SK-N-SH treated with all-trans-retinoic acid at 6 μM for 48 hours (cell line): ENCODE measurements around the gene LENG9.

Source experiments
- BACH2 ChIP-seq: fragments of 250-450 bp; sonication (Bioruptor Pico); IDR thresholded peaks from 2 replicates; pipeline ENCODE4 v1.9.0; 2021; ENCODE audit warnings: mild to moderate bottlenecking, borderline replicate concordance
- GLIS3 ChIP-seq: fragments of 250-450 bp; sonication (Bioruptor Pico); IDR thresholded peaks from 2 replicates; pipeline ENCODE4 v1.5.0; 2020; ENCODE audit warnings: mild to moderate bottlenecking, moderate library complexity
- ISL1 ChIP-seq: fragments of 250-450 bp; sonication (Bioruptor Pico); IDR thresholded peaks from 2 replicates; pipeline ENCODE4 v2.1.2; 2022; ENCODE audit warnings: mild to moderate bottlenecking, moderate library complexity
- TCF4 ChIP-seq: fragments of 250-450 bp; sonication (Bioruptor Pico); IDR thresholded peaks from 2 replicates; pipeline ENCODE4 v1.8.0; 2021; ENCODE audit warnings: mild to moderate bottlenecking, moderate library complexity, borderline replicate concordance
- ZFP3 ChIP-seq: fragments of 250-450 bp; sonication (Bioruptor Pico); IDR thresholded peaks from 2 replicates; pipeline ENCODE4 v1.5.0; 2020; ENCODE audit warnings: mild to moderate bottlenecking, moderate library complexity
- ZFP30 ChIP-seq: fragments of 450-650 bp; formaldehyde crosslinking; IDR thresholded peaks from 2 replicates; pipeline ENCODE4 v1.5.0; 2022; ENCODE audit warnings: mild to moderate bottlenecking, moderate library complexity
- ZNF70 ChIP-seq: fragments of 450-650 bp; formaldehyde crosslinking; IDR thresholded peaks from 2 replicates; pipeline ENCODE4 v1.5.0; 2020; ENCODE audit warnings: mild to moderate bottlenecking, moderate library complexity
- ZNF8 ChIP-seq: fragments of 450-650 bp; formaldehyde crosslinking; IDR thresholded peaks from 2 replicates; pipeline ENCODE4 v1.5.0; 2020; ENCODE audit warnings: mild to moderate bottlenecking, moderate library complexity
- TF ChIP-seq, protein P1 (sequence below): fragments of 250-450 bp; sonication (Bioruptor Pico); IDR thresholded peaks from 2 replicates; pipeline ENCODE4 v1.8.0; 2020; ENCODE audit warnings: mild to moderate bottlenecking, moderate library complexity, borderline replicate concordance

DNA sequence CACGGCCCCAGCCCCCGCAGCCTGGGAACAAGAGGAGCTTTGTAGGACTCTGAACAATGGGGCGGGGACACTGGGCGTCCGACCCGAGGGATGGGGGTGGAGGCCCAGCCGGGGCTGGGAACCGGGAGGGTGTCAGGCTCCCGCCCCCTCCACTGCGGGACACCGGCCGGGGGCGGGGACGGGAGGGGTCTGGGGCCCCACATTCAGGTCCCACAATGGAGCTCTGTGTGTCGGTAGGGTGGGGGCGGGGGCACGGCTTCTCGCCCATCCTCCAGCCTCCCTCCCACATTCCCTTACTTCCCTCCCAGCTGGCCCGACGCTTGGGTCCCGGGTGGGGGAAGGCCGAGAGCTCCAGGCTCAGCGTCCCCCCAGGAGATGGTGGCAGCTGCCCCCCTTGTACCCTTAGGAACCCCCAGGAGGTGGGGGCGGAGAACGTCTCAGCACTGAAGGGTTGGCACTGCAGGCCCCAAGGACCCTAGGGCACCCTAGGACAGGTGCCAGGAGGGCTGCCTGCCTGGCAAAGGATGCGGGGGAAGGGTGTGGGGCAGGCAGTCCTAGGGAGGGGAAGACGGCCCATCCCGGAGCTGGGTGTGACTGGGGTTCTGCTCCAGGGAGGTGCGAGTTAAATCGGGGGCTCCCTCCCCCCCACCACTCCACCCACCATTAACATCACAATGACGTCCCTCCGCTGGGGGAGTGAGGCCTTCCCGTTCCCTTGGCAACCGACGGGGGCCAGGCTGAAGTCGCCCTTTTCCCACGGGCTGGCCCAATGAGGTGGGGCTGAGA is 43.0 kb downstream of the LENG9 start:
- TF ChIP-seq ZFP3 (CRISPR knock-in tag) (no peak), ZNF8 (no peak), ISL1 (no peak), ZNF70 (CRISPR knock-in tag) (no peak), TCF4 (CRISPR knock-in tag) (no peak), BACH2 (CRISPR knock-in tag) (no peak), ZFP30 (CRISPR knock-in tag) (no peak), GLIS3 (CRISPR knock-in tag) (no peak)
- TF ChIP-seq, protein P1, sequence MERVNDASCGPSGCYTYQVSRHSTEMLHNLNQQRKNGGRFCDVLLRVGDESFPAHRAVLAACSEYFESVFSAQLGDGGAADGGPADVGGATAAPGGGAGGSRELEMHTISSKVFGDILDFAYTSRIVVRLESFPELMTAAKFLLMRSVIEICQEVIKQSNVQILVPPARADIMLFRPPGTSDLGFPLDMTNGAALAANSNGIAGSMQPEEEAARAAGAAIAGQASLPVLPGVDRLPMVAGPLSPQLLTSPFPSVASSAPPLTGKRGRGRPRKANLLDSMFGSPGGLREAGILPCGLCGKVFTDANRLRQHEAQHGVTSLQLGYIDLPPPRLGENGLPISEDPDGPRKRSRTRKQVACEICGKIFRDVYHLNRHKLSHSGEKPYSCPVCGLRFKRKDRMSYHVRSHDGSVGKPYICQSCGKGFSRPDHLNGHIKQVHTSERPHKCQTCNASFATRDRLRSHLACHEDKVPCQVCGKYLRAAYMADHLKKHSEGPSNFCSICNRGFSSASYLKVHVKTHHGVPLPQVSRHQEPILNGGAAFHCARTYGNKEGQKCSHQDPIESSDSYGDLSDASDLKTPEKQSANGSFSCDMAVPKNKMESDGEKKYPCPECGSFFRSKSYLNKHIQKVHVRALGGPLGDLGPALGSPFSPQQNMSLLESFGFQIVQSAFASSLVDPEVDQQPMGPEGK (CRISPR knock-in tag), result no peak
